Measurements from ENCODE around the gene BCAR1.
"Not testable (repeated sequence)": the region's sequence is repeated elsewhere in the genome, so short reads cannot be mapped to it uniquely, and the experiment has no call there.

The BCAR1 gene

DNA sequence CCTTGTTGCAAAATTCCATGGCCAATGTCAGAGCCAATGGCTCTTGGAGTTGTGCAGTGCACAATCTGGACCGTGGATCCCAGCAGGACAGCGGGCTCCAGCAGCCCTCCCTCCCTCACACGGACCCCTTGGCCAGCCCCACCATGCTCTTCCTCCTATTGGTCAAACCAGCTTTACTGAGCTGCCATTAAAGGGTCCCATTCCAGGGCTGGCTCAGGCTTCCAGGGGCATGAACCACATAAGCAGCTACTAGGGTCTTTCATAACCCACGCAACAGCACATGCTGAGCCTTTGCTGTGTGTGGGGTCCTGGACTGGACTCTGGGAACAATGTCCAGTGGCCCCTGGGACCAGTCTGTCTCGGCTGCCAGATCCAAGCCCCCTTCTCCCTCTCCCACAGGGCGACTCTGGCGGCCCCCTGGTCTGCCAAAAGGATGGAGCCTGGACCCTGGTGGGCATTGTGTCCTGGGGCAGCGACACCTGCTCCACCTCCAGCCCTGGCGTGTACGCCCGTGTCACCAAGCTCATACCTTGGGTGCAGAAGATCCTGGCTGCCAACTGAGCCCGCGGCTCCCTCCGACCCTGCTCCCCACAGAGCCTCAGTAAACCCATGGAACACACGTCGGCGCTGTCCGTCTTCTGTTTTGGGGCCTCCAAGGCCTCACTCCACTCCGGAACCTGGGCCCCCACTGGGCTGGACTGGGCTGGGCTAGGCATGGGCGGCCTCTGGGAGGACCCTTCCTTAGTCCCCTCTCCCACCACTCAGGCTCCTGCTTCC is 26.9 kb downstream of the BCAR1 start:
- no peak for DNase-seq (ENCODE audit: low spot score)
- ChIA-PET POLR2A (ENCODE audit: low non-redundant PET) (no interaction called here), CTCF (interaction anchor here (0.7 kb wide), 1 partner anchor 10 kb away, joined by 3 read pairs; no protein-coding TSS in a partner anchor)
- no peak overlapping the region for H3K27ac ChIP-seq
- TF ChIP-seq CTCF (conservative IDR thresholded peaks at IDR 0.05; ENCODE audit: low read depth), result no peak

GRCh38 chr16:75223129-75223528 is 28.3 kb downstream of the BCAR1 start:
- DNase-seq (ENCODE audit: low spot score); H3K27ac ChIP-seq; POLR2A ChIA-PET (ENCODE audit: low non-redundant PET): not testable (repeated sequence)
- CTCF ChIA-PET, result interaction anchor here (0.7 kb wide), 1 partner anchor 52 kb away, joined by 3 read pairs; no protein-coding TSS in a partner anchor

GRCh38 chr16:75222271-75222783 is 29.1 kb downstream of the BCAR1 start:
- ChIA-PET POLR2A (ENCODE audit: low non-redundant PET) (no interaction called here), CTCF (interaction anchor here (0.7 kb wide), 1 partner anchor 52 kb away, joined by 3 read pairs; no protein-coding TSS in a partner anchor)
- no peak for DNase-seq (ENCODE audit: low spot score)
- TF ChIP-seq CTCF (conservative IDR thresholded peaks at IDR 0.05; ENCODE audit: low read depth), result no peak
- H3K27ac ChIP-seq, result no peak overlapping the region

GRCh38 chr16:75219838-75220237 is 31.6 kb downstream of the BCAR1 start:
- no peak for TF ChIP-seq CTCF (conservative IDR thresholded peaks at IDR 0.05; ENCODE audit: low read depth)
- H3K27ac ChIP-seq, result no peak overlapping the region
- no peak for DNase-seq (ENCODE audit: low spot score)
- CTCF ChIA-PET, result interaction anchor here (0.6 kb wide), 1 partner anchor 14 kb away, joined by 3 read pairs; no protein-coding TSS in a partner anchor
- POLR2A ChIA-PET (ENCODE audit: low non-redundant PET), result no interaction called here

- no peak for DNase-seq (ENCODE audit: low spot score)
- no peak overlapping the region for H3K27ac ChIP-seq
- POLR2A ChIA-PET (ENCODE audit: low non-redundant PET), result no interaction called here
- CTCF ChIA-PET, result no interaction called here
- no peak for TF ChIP-seq CTCF (conservative IDR thresholded peaks at IDR 0.05; ENCODE audit: low read depth)
Observed at GRCh38 chr16:75219088-75219487, 32.3 kb downstream of the BCAR1 start.

DNA sequence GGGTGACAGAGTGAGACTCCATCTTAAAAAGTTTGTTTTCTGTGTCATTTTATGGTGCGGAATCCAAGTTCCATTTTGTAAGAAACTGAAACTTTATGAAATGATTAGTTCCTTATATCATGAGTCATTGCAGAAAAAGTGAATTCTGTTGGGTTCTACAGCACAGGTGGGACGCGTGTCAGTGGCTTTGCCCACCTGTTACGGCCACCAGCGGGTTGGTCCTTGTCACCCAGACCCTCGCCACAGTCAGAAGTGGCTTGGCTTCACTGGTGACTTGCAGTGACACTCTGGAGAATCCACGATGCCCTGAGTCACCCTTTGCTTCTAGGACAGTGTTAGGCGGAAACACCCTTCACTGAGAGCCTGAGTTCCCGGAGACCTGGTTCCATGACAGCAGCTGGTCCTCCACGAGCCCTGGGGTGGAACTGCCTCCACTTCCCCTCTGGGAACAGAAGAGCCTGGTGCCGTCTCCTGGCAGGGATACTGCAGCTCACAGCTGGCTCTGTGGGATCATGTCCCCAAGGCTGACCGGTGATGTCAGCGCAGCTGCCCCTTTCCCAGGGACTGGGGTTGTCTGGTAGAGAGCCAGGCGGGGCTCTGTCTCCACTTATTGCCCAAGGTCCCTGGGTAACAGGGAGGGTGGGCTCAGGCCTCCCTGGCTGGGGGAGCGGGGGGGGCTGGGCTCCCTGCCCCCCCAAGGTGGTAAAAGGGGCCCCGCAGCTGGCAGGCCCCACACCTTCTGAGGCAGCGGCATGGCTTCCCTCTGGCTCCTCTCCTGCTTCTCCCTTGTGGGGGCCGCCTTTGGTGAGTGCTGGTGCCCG is 33.0 kb downstream of the BCAR1 start, which contains the start of gene CTRB1:
CTRB1 (plus strand) TSS at position 733 of the 821 bp plus-strand sequence; CDS start at position 753, 20 bp downstream.
- DNase-seq (ENCODE audit: low spot score), result no peak
- POLR2A ChIA-PET (ENCODE audit: low non-redundant PET), result no interaction called here
- H3K27ac ChIP-seq, result no peak within 1 kb of the TSS
- CTCF ChIA-PET, result interaction anchor here (2.7 kb wide), 1 partner anchor 19 kb away, joined by 11 read pairs; no protein-coding TSS in a partner anchor
- no peak for TF ChIP-seq CTCF (conservative IDR thresholded peaks at IDR 0.05; ENCODE audit: low read depth)

Data from RWPE1 (cell line).